ENCODE results near the gene ADPRH. TPM values are rescaled to one million over a fixed set of nuclear protein-coding genes. Genes with fewer than 3 reads are reported as not detected.

Gene ADPRH
- total RNA-seq, 1 donor from 2014 or later: 3.7 TPM

- TF ChIP-seq CTCF (IDR thresholded peaks at IDR 0.05; ENCODE audit: unreplicated experiment): no peak
- Mint-ChIP-seq H3K27ac (no peak overlapping the region), H3K36me3 (ENCODE audit: insufficient read depth) (no peaks in the 10 kb centered on the region), H3K9me3 (ENCODE audit: low read depth) (no peaks in the 10 kb centered on the region), H3K4me3 (ENCODE audit: low read depth) (no peak overlapping the region), H3K4me1 (ENCODE audit: low read depth) (no peaks in the 10 kb centered on the region), H3K27me3 (peaks cover 17% of the 10 kb centered on the region)
- DNase-seq (ENCODE audit: low spot score, unreplicated experiment): no peak
These were observed 44.9 kb downstream of the ADPRH start for GRCh38 chr3:119624002-119624720.

GRCh38 chr3:119625451-119626153 is 46.3 kb downstream of the ADPRH start:
- Mint-ChIP-seq H3K4me1 (ENCODE audit: low read depth) (no peaks in the 10 kb centered on the region), H3K4me3 (ENCODE audit: low read depth) (no peak overlapping the region), H3K27ac (no peak overlapping the region), H3K27me3 (peaks cover 17% of the 10 kb centered on the region), H3K36me3 (ENCODE audit: insufficient read depth) (no peaks in the 10 kb centered on the region), H3K9me3 (ENCODE audit: low read depth) (no peaks in the 10 kb centered on the region)
- no peak for TF ChIP-seq CTCF (IDR thresholded peaks at IDR 0.05; ENCODE audit: unreplicated experiment)
- DNase-seq (ENCODE audit: low spot score, unreplicated experiment): no peak

GRCh38 chr3:119626196-119626595 is 46.9 kb downstream of the ADPRH start:
- Mint-ChIP-seq H3K9me3 (ENCODE audit: low read depth) (no peaks in the 10 kb centered on the region), H3K27ac (no peak overlapping the region), H3K4me3 (ENCODE audit: low read depth) (no peak overlapping the region), H3K4me1 (ENCODE audit: low read depth) (no peaks in the 10 kb centered on the region), H3K27me3 (peaks cover 17% of the 10 kb centered on the region), H3K36me3 (ENCODE audit: insufficient read depth) (no peaks in the 10 kb centered on the region)
- TF ChIP-seq CTCF (IDR thresholded peaks at IDR 0.05; ENCODE audit: unreplicated experiment): no peak
- no peak for DNase-seq (ENCODE audit: low spot score, unreplicated experiment)

GRCh38 chr3:119627461-119627860 is 48.2 kb downstream of the ADPRH start:
- no peak for TF ChIP-seq CTCF (IDR thresholded peaks at IDR 0.05; ENCODE audit: unreplicated experiment)
- peaks cover 17% of the 10 kb centered on the region for H3K27me3 Mint-ChIP-seq
- no peak overlapping the region for H3K4me3 Mint-ChIP-seq (ENCODE audit: low read depth)
- H3K9me3 Mint-ChIP-seq (ENCODE audit: low read depth): no peaks in the 10 kb centered on the region
- H3K36me3 Mint-ChIP-seq (ENCODE audit: insufficient read depth): no peaks in the 10 kb centered on the region
- H3K4me1 Mint-ChIP-seq (ENCODE audit: low read depth): no peaks in the 10 kb centered on the region
- H3K27ac Mint-ChIP-seq: no peak overlapping the region
- no peak for DNase-seq (ENCODE audit: low spot score, unreplicated experiment)

GRCh38 chr3:119628390-119628789 is 49.1 kb downstream of the ADPRH start:
- Mint-ChIP-seq H3K36me3 (ENCODE audit: insufficient read depth) (no peaks in the 10 kb centered on the region), H3K4me3 (ENCODE audit: low read depth) (no peak overlapping the region), H3K27ac (no peak overlapping the region), H3K4me1 (ENCODE audit: low read depth) (no peaks in the 10 kb centered on the region), H3K9me3 (ENCODE audit: low read depth) (no peaks in the 10 kb centered on the region), H3K27me3 (peaks cover 17% of the 10 kb centered on the region)
- DNase-seq (ENCODE audit: low spot score, unreplicated experiment): no peak
- TF ChIP-seq CTCF (IDR thresholded peaks at IDR 0.05; ENCODE audit: unreplicated experiment): no peak
